Measurements from ENCODE around the gene SCGB1A1.

DNA sequence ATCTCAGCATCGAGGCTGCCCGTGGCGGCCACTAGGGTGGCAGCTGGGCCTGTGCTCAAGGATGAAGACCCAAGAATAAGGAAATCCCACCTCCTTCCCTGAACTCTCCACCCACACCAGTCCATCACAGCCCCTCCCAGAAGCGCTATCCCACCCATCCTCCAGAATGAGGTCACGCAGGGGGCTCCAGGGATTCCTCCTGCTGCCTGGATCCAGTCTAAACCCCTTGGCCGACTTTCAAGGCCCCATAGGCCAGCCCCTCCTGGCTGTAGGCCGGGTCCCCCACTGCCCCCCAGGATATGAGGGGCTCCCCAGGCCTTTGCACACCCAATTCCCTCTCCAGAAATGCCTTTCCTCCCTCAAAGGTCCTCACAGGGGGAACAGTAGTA lies 19.0 kb upstream of the SCGB1A1 start:
- TF ChIP-seq, protein P1, sequence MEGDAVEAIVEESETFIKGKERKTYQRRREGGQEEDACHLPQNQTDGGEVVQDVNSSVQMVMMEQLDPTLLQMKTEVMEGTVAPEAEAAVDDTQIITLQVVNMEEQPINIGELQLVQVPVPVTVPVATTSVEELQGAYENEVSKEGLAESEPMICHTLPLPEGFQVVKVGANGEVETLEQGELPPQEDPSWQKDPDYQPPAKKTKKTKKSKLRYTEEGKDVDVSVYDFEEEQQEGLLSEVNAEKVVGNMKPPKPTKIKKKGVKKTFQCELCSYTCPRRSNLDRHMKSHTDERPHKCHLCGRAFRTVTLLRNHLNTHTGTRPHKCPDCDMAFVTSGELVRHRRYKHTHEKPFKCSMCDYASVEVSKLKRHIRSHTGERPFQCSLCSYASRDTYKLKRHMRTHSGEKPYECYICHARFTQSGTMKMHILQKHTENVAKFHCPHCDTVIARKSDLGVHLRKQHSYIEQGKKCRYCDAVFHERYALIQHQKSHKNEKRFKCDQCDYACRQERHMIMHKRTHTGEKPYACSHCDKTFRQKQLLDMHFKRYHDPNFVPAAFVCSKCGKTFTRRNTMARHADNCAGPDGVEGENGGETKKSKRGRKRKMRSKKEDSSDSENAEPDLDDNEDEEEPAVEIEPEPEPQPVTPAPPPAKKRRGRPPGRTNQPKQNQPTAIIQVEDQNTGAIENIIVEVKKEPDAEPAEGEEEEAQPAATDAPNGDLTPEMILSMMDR (IDR thresholded peaks at IDR 0.05) = no peak
- no peak for TF ChIP-seq EZH2 (IDR thresholded peaks at IDR 0.05; ENCODE audit: borderline replicate concordance, insufficient read depth, low read depth, low read length, poor library complexity, severe bottlenecking)

All from B cell (primary cell).